Calu3 (cell line): ENCODE measurements around the gene SMURF2. TPM values are rescaled to one million over a fixed set of nuclear protein-coding genes. Genes with fewer than 3 reads are reported as not detected.

Experiments
- BruUV-seq: library from RNA; stranded (reverse); fragments of 400-500 nt; replicated peaks from 2 replicates; lab custom pipeline; 2021; lab: Mats Ljungman, UMichigan
- CTCF ChIA-PET: fragments of 300-600 bp; sonication (Branson Sonifier 250); formaldehyde crosslinking; loops from one replicate; lab custom pipeline; 2022; ENCODE audit warnings: antibody characterized with exemption; lab: Charles Lee
- DNase-seq: peaks from one replicate; pipeline ENCODE4 v3.0.0; 2022
- H3K27ac Mint-ChIP-seq: one replicate; pipeline ENCODE4 v1.8.0; 2022; ENCODE audit warnings: mixed read lengths; ENCODE audit not compliant: unreplicated experiment
- H3K27me3 Mint-ChIP-seq: one replicate; pipeline ENCODE4 v1.8.0; 2022; ENCODE audit warnings: mixed read lengths; ENCODE audit not compliant: unreplicated experiment
- H3K36me3 Mint-ChIP-seq: one replicate; pipeline ENCODE4 v1.8.0; 2022; ENCODE audit warnings: mild to moderate bottlenecking, moderate library complexity, mixed read lengths; ENCODE audit not compliant: insufficient read depth, unreplicated experiment
- H3K4me1 Mint-ChIP-seq: one replicate; pipeline ENCODE4 v1.8.0; 2022; ENCODE audit warnings: mild to moderate bottlenecking, low read depth, mixed read lengths; ENCODE audit not compliant: unreplicated experiment
- H3K4me3 Mint-ChIP-seq: one replicate; pipeline ENCODE4 v1.8.0; 2022; ENCODE audit warnings: mild to moderate bottlenecking, low read depth, moderate library complexity, mixed read lengths; ENCODE audit not compliant: unreplicated experiment
- H3K9me3 Mint-ChIP-seq: one replicate; pipeline ENCODE4 v1.8.0; 2022; ENCODE audit warnings: low read depth, mixed read lengths; ENCODE audit not compliant: unreplicated experiment
- intact Hi-C: fragments of 100-400 bp; cut with micrococcal nuclease; formaldehyde crosslinking; loops from one replicate; pipeline ENCODE4 v1.10.0; 2022; ENCODE audit not compliant: unreplicated experiment
- total RNA-seq: library from RNA; stranded (reverse); gene quantifications from 2 replicates; pipeline ENCODE4 v1.2.3, GENCODE V29; 2022
- TF ChIP-seq, protein P1 (sequence below): fragments of 200-600 bp; IDR thresholded peaks from one replicate; pipeline ENCODE4 v1.8.0; 2022; ENCODE audit warnings: antibody characterized with exemption; ENCODE audit not compliant: unreplicated experiment

The SMURF2 gene
- total RNA-seq, 1 experiment from 2014 or later = 18.8 TPM

DNA sequence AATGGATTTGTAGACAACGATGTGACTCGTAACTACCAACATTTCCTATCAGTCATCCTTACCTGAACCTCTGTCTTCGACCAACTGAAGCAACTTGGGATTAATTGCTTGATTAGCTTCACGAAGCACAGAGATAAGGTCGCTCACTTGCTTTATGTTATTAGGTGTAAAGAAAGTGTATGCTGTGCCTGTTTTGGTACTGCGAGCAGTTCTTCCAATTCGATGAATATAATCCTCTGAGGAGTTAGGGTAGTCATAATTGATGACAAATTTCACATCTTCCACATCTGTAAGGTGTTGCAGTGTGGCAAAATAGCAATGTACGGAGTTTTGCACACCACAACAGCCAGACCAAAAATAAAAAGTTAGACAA is 161.6 kb downstream of the SMURF2 start:
- Mint-ChIP-seq H3K4me3 (no peak overlapping the region), H3K9me3 (no peaks in the 10 kb centered on the region), H3K27ac (peak overlapping the region; percentile 81), H3K4me1 (peaks cover 43% of the 10 kb centered on the region), H3K27me3 (no peaks in the 10 kb centered on the region), H3K36me3 (peaks cover 93% of the 10 kb centered on the region)
- CTCF ChIA-PET = no interaction called here
- no TSS peak for BruUV-seq
- no peak for DNase-seq
- TF ChIP-seq, protein P1, sequence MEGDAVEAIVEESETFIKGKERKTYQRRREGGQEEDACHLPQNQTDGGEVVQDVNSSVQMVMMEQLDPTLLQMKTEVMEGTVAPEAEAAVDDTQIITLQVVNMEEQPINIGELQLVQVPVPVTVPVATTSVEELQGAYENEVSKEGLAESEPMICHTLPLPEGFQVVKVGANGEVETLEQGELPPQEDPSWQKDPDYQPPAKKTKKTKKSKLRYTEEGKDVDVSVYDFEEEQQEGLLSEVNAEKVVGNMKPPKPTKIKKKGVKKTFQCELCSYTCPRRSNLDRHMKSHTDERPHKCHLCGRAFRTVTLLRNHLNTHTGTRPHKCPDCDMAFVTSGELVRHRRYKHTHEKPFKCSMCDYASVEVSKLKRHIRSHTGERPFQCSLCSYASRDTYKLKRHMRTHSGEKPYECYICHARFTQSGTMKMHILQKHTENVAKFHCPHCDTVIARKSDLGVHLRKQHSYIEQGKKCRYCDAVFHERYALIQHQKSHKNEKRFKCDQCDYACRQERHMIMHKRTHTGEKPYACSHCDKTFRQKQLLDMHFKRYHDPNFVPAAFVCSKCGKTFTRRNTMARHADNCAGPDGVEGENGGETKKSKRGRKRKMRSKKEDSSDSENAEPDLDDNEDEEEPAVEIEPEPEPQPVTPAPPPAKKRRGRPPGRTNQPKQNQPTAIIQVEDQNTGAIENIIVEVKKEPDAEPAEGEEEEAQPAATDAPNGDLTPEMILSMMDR = no peak
- intact Hi-C loops = no loop called here

DNA sequence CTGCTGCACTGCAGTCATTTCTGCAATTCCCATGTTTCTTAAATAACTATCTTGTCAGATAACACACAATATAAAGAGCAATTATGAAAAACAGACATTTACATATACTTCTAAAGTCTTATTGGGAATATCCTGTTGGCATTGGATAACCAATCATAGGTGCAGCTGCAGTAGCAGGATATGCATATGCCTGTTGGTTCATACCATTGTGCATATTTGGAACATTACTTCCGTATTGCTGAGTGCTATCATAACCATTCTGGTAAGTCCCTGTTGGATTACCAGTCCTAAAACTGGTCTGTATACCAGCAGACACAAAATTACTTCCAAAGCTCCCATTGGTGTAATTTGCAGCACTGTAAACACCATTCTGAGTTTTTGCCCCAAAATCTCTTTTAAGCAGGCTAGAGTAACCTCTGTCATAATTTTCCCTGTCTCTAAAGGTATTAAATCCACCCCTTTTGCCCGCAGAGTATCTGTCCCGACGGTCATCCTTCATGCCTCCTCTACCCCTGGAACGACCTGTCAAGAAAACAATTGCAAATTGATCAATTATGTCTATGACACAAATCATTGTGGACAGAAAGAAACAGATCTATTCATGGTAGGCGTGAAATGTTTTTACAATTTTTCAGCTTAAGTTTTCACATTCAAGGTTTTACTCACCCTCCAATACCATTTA is 162.2 kb downstream of the SMURF2 start:
- TF ChIP-seq, protein P1 = no peak
- Mint-ChIP-seq H3K4me1 (peaks cover 41% of the 10 kb centered on the region), H3K4me3 (no peak overlapping the region), H3K36me3 (peaks cover 87% of the 10 kb centered on the region), H3K9me3 (no peaks in the 10 kb centered on the region), H3K27ac (peak overlapping the region; percentile 81), H3K27me3 (no peaks in the 10 kb centered on the region)
- CTCF ChIA-PET = no interaction called here
- no peak for DNase-seq
- no TSS peak for BruUV-seq
- intact Hi-C loops = no loop called here

DNA sequence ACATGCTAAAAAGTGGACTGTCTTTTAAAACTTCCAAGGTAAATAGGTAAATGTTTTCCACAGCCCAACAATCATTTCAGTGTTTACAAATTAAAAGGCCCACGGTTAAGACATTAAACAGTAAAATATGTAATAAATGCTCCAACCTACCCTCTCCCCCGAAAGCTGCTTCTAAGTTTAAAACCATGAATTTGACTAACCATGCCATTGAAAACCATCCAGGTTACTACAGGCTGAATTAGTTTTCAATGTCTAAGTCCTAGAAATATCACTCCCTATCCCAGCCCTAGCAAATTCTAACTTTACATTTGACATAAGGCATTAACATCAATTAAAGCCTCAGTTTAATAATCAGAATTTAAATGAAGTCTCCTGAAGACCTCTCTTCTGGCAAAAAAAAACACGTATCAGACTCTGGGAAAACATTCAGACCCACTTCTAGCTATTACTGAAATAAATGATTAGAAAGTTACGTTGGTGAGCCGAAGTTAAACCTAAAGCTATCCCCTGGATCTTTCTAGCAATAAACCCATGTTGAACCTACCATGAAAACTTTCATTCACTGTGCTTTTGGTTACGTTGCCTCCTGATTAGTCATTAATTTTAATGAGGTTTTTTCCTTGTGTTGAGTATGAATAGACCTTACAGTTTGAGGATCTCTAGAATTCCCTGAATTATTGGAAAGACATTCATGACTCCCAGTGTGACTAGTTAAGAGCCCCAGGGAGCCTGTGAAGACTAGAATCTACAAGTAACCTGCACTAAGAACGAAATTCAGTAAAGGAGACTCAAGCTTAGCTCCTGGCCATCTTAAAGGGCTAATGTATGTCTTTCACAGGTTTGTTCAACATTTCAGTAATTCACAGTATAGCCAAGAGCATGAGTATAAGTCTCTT is 163.6 kb downstream of the SMURF2 start:
- TF ChIP-seq, protein P1 = no peak
- H3K4me1 Mint-ChIP-seq = peaks cover 44% of the 10 kb centered on the region
- H3K9me3 Mint-ChIP-seq = no peaks in the 10 kb centered on the region
- no peak for DNase-seq
- no TSS peak for BruUV-seq
- intact Hi-C loops = no loop called here
- H3K27ac Mint-ChIP-seq = peak overlapping the region; percentile 85
- H3K36me3 Mint-ChIP-seq = peaks cover 79% of the 10 kb centered on the region
- CTCF ChIA-PET = interaction anchor here (1.0 kb wide), 1 partner anchor 80 kb away, joined by 3 read pairs; no protein-coding TSS in a partner anchor
- H3K4me3 Mint-ChIP-seq = no peak overlapping the region
- no peaks in the 10 kb centered on the region for H3K27me3 Mint-ChIP-seq

DNA sequence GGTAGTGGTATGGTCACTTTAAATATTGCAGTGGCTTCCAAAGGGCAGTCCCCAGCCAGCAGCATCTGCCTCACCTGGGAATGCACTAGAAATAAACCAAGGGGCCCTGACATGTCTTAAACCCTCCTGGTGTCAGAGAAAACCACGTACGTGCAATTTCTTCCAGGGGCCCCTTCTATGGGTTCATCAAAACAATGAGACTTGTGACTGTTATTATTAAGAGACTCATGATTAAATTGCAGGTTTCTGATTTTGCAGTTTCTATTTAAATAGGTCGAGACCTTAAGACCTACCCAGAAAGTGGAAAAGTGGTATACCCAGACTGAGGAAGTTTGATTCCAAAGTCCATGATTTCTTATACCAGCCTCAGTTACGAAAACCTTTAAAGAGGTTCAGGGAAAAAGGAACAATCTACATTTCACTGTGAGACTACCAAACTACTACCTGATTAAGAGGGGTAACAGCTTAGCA is 164.5 kb downstream of the SMURF2 start:
- Mint-ChIP-seq H3K27ac (peak overlapping the region; percentile 92), H3K4me1 (peaks cover 43% of the 10 kb centered on the region), H3K36me3 (peaks cover 73% of the 10 kb centered on the region), H3K9me3 (no peaks in the 10 kb centered on the region), H3K4me3 (peak overlapping the region; percentile 100), H3K27me3 (no peaks in the 10 kb centered on the region)
- no peak for DNase-seq
- TSS peak; percentile 76 for BruUV-seq
- TF ChIP-seq, protein P1 = no peak
- CTCF ChIA-PET = interaction anchor here (1.3 kb wide), 1 partner anchor 78 kb away, joined by 6 read pairs; no protein-coding TSS in a partner anchor
- intact Hi-C loops = no loop called here
